Left renal cortex interstitium (tissue), 4 donors: ENCODE data around the gene GRM5. TPM values are rescaled to one million over a fixed set of nuclear protein-coding genes. Genes with fewer than 3 reads are reported as not detected.
"Not testable (repeated sequence)": the region's sequence is repeated elsewhere in the genome, so short reads cannot be mapped to it uniquely, and the experiment has no call there.

Experiments used
- DNase-seq, 4 donors: peaks; one replicate each; pipeline ENCODE4 v3.0.0-alpha.2; 2013; ENCODE audit warnings: low read depth in 4 of 4, low spot score in 2 of 4, missing footprints in 1 of 4
- polyA plus RNA-seq, 4 donors: library from polyadenylated mRNA; unstranded; fragments of 120-200 nt; gene quantifications; one replicate each; pipeline ENCODE4 v1.2.1, GENCODE V29; 2013; ENCODE audit not compliant: insufficient read length in 4 of 4

GRM5 gene
- polyA plus RNA-seq, 4 donors, result 0.25 to 0.30 (median 0.27) TPM

GRCh38 chr11:88844941-88845340 is 220.8 kb downstream of the GRM5 start:
- not testable (repeated sequence) for DNase-seq

- DNase-seq, result not testable (repeated sequence)
Measured at GRCh38 chr11:88843766-88844426, 221.9 kb downstream of the GRM5 start.

- not testable (repeated sequence) for DNase-seq
Measured at GRCh38 chr11:88838139-88838538, 227.6 kb downstream of the GRM5 start.

- not testable (repeated sequence) for DNase-seq
Measured at GRCh38 chr11:88835709-88836108, 230.1 kb downstream of the GRM5 start.

- no peak for DNase-seq
Measured at GRCh38 chr11:88831303-88831890, 234.4 kb downstream of the GRM5 start.

- no peak for DNase-seq
Measured at GRCh38 chr11:88827018-88827676, 238.6 kb downstream of the GRM5 start.

- DNase-seq, result no peak
Measured at GRCh38 chr11:88819616-88820015, 246.2 kb downstream of the GRM5 start.

- DNase-seq, result no peak
Measured at GRCh38 chr11:88818978-88819377, 246.8 kb downstream of the GRM5 start.

GRCh38 chr11:88815505-88815904 is 250.3 kb downstream of the GRM5 start:
- DNase-seq, result no peak

- DNase-seq, result no peak
Measured at GRCh38 chr11:88814076-88814475, 251.7 kb downstream of the GRM5 start.

GRCh38 chr11:88813233-88813915 is 252.4 kb downstream of the GRM5 start:
- no peak for DNase-seq

GRCh38 chr11:88810420-88811097 is 255.2 kb downstream of the GRM5 start:
- DNase-seq, result no peak

GRCh38 chr11:88809126-88809525 is 256.7 kb downstream of the GRM5 start:
- no peak for DNase-seq

- no peak for DNase-seq
Measured at GRCh38 chr11:88807349-88807748, 258.4 kb downstream of the GRM5 start.

- DNase-seq, result no peak
Measured at GRCh38 chr11:88806410-88806809, 259.4 kb downstream of the GRM5 start.

- DNase-seq, result no peak
Measured at GRCh38 chr11:88801484-88802123, 264.2 kb downstream of the GRM5 start.

- no peak for DNase-seq
Measured at GRCh38 chr11:88799771-88800500, 265.8 kb downstream of the GRM5 start.

- DNase-seq, result no peak
Measured at GRCh38 chr11:88790182-88790581, 275.6 kb downstream of the GRM5 start.

- DNase-seq, result no peak
Measured at GRCh38 chr11:88779577-88779976, 286.2 kb downstream of the GRM5 start.
